GM19240 (cell line): ENCODE results near the gene IQCE.

ENCODE experiments used
- DNase-seq: peaks from one replicate; pipeline ENCODE4 v3.0.0; 2011; ENCODE audit warnings: low spot score; ENCODE audit not compliant: insufficient read length

Gene IQCE

GRCh38 chr7:2558629-2559282 lies at the start of gene IQCE:
IQCE (plus strand) TSS chr7:2558979; CDS start chr7:2559182, 203 bp downstream.
- DNase-seq = peak; percentile 72

- no peak for DNase-seq
Observed at GRCh38 chr7:2509298-2509906, 49.4 kb upstream of the IQCE start.

GRCh38 chr7:2510130-2510776 lies 48.5 kb upstream of the IQCE start:
- DNase-seq = no peak

GRCh38 chr7:2510909-2511768 lies 47.6 kb upstream of the IQCE start:
- DNase-seq = no peak

- no peak for DNase-seq
Observed at GRCh38 chr7:2511769-2512168, 47.0 kb upstream of the IQCE start.

GRCh38 chr7:2512179-2512661 lies 46.6 kb upstream of the IQCE start:
- no peak for DNase-seq

GRCh38 chr7:2512713-2513112 lies 46.1 kb upstream of the IQCE start:
- no peak for DNase-seq

GRCh38 chr7:2513702-2514101 lies 45.1 kb upstream of the IQCE start:
- no peak for DNase-seq

GRCh38 chr7:2514473-2515423 lies 44.0 kb upstream of the IQCE start:
- no peak for DNase-seq

- DNase-seq = no peak
Observed at GRCh38 chr7:2515424-2516193, 43.2 kb upstream of the IQCE start.

GRCh38 chr7:2516194-2516555 lies 42.6 kb upstream of the IQCE start:
- DNase-seq = no peak

- no peak for DNase-seq
Observed at GRCh38 chr7:2517026-2517425, 41.8 kb upstream of the IQCE start.

GRCh38 chr7:2517678-2518507 lies 40.9 kb upstream of the IQCE start:
- no peak for DNase-seq

GRCh38 chr7:2518737-2519118 lies 40.1 kb upstream of the IQCE start:
- no peak for DNase-seq

- peak; percentile 97 for DNase-seq
Observed at GRCh38 chr7:2519119-2519930, 39.5 kb upstream of the IQCE start, which contains the start of gene LFNG. LFNG (plus strand) TSS chr7:2519774; CDS start chr7:2519862, 88 bp downstream.

GRCh38 chr7:2520131-2520760 lies 38.5 kb upstream of the IQCE start:
- no peak for DNase-seq

- DNase-seq = no peak
Observed at GRCh38 chr7:2520761-2521290, 38.0 kb upstream of the IQCE start.
